ENCODE results near the gene SACM1L.
"Not testable (repeated sequence)": the region's sequence is repeated elsewhere in the genome, so short reads cannot be mapped to it uniquely, and the experiment has no call there.

The SACM1L gene

DNA sequence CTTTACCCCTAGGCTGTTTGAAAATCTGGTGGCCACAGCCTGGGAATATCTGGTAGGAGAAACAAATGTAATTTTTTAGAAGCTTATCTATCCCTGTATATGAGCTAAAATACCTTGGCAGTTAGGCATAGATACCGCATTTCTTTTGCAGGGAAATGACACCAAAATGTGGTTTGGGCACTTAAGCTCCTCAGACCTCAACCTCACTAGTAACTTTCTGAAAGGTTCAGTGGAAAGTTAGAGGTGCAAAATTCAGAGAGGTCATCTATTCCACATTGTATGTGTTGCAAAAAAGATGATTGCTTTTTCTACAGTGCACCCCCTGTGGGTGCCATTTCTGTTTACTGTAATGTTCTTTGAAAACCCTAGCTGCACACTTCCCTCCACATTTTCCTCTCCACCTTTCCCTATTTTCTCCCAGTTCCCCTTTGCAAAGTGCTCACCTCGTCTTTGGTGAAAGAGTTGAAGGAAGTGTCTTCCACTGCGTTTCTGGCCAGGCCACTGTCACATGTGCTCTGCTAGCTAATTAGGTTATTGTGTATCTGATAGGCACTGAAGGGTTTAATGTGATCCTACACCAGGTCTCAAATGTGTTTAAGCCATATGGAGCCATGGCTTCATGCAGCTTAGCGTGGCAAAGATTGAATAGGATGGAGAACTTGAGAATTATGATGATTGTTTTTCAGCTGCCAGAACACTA, 1.3 kb downstream of the SACM1L start:
- no peaks in the 10 kb centered on the region for H3K27me3 ChIP-seq (replicated peaks; ENCODE audit: control insufficient read depth, insufficient read depth, low read length, poor library complexity, severe bottlenecking)
- no peak for DNase-seq
- H3K36me3 ChIP-seq (ENCODE audit: control insufficient read depth, insufficient read depth, low read length): no peaks in the 10 kb centered on the region
- no peaks in the 10 kb centered on the region for H3K9me3 ChIP-seq (ENCODE audit: control insufficient read depth, low read length)
- H3K4me3 ChIP-seq (ENCODE audit: insufficient read depth, low read depth, low read length, poor library complexity, severe bottlenecking): peak overlapping the region; percentile 67
- H3K27ac ChIP-seq (ENCODE audit: insufficient read depth, low read length, poor library complexity, severe bottlenecking): peak overlapping the region; percentile 88
- H3K4me1 ChIP-seq (ENCODE audit: control insufficient read depth, insufficient read depth, low read length, poor library complexity, severe bottlenecking): peaks cover 59% of the 10 kb centered on the region

GRCh38 chr3:45691842-45692241, 2.6 kb downstream of the SACM1L start:
- DNase-seq: no peak
- H3K36me3 ChIP-seq (ENCODE audit: control insufficient read depth, insufficient read depth, low read length): no peaks in the 10 kb centered on the region
- no peaks in the 10 kb centered on the region for H3K9me3 ChIP-seq (ENCODE audit: control insufficient read depth, low read length)
- no peak overlapping the region for H3K27ac ChIP-seq (ENCODE audit: insufficient read depth, low read length, poor library complexity, severe bottlenecking)
- H3K27me3 ChIP-seq (replicated peaks; ENCODE audit: control insufficient read depth, insufficient read depth, low read length, poor library complexity, severe bottlenecking): no peaks in the 10 kb centered on the region
- peaks cover 65% of the 10 kb centered on the region for H3K4me1 ChIP-seq (ENCODE audit: control insufficient read depth, insufficient read depth, low read length, poor library complexity, severe bottlenecking)
- H3K4me3 ChIP-seq (ENCODE audit: insufficient read depth, low read depth, low read length, poor library complexity, severe bottlenecking): no peak overlapping the region

DNA sequence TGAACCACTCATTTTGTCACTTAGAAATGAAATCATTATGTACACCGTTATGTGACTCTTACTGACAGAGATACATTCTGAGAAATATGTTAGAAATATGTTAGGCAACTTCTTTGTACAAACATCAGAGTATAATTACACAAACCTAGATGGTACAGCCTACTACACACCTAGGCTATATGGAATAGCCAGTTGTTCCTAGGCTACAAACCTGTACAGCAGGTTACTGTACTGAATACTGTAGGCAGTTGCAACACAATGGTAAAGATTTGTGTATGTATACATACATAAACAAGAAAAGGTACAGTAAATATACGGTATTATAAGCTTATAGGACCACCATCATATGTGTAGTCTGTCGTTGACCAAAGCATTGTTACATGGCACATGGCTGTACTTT, 3.7 kb downstream of the SACM1L start:
- H3K4me1 ChIP-seq (ENCODE audit: control insufficient read depth, insufficient read depth, low read length, poor library complexity, severe bottlenecking): peaks cover 65% of the 10 kb centered on the region

DNA sequence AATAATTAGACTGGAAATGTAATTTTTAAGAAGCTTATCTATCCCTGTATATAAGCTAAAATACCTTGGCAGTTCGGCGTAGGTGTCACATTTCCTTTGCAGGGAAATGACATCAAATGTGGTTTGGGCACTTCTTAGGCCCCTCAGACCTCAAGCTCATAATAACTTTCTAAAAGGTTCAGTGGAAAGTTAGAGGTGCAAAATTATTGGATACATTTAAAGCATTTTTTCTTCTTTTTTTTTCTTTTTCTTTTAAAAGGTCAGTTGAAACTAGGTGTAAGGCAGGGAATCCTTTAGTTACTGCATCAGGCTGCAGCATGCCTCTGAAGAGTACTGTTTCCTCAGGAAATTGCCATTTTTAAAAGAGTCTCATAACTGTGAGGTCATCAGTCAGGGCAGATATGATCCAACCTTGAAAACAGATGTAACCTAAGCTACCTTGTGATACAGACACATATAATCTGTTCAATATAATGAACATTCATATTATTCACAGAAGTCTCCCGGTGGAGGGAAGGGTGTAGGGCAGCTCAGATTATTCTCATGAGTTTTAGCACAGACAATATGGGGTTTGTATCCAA, 4.8 kb downstream of the SACM1L start:
- H3K36me3 ChIP-seq (ENCODE audit: control insufficient read depth, insufficient read depth, low read length): no peaks in the 10 kb centered on the region
- H3K9me3 ChIP-seq (ENCODE audit: control insufficient read depth, low read length): no peaks in the 10 kb centered on the region
- H3K27ac ChIP-seq (ENCODE audit: insufficient read depth, low read length, poor library complexity, severe bottlenecking): peak overlapping the region; percentile 74
- H3K27me3 ChIP-seq (replicated peaks; ENCODE audit: control insufficient read depth, insufficient read depth, low read length, poor library complexity, severe bottlenecking): no peaks in the 10 kb centered on the region
- peak overlapping the region; percentile 8 for H3K4me3 ChIP-seq (ENCODE audit: insufficient read depth, low read depth, low read length, poor library complexity, severe bottlenecking)
- peak; percentile 17 to 33 (median 32) for DNase-seq
- H3K4me1 ChIP-seq (ENCODE audit: control insufficient read depth, insufficient read depth, low read length, poor library complexity, severe bottlenecking): peaks cover 58% of the 10 kb centered on the region

More for the DNA sequence above, 3.7 kb downstream of the SACM1L start:
- H3K27ac ChIP-seq (ENCODE audit: insufficient read depth, low read length, poor library complexity, severe bottlenecking): peak overlapping the region; percentile 74
- no peak overlapping the region for H3K4me3 ChIP-seq (ENCODE audit: insufficient read depth, low read depth, low read length, poor library complexity, severe bottlenecking)
- H3K9me3 ChIP-seq (ENCODE audit: control insufficient read depth, low read length): no peaks in the 10 kb centered on the region
- H3K36me3 ChIP-seq (ENCODE audit: control insufficient read depth, insufficient read depth, low read length): no peaks in the 10 kb centered on the region
- no peaks in the 10 kb centered on the region for H3K27me3 ChIP-seq (replicated peaks; ENCODE audit: control insufficient read depth, insufficient read depth, low read length, poor library complexity, severe bottlenecking)
- no peak for DNase-seq

DNA sequence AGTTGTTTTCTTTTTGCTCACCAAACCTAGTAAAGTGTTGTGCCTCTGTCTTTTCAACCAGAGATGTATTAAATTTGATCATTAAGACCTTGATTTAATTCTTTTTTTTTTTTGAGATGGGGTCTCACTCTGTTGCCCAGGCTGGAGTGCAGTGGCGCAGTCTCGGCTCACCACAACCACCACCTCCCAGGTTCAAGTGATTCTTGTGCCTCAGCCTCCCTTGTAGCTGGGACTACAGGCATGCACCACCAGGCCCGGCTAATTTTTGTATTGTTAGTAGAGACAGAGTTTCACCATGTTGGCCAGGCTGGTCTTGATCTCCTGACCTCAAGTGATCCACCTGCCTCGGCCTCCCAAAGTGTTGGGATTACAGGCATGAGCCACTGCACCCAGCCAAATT, 6.0 kb downstream of the SACM1L start:
- H3K27me3 ChIP-seq (replicated peaks; ENCODE audit: control insufficient read depth, insufficient read depth, low read length, poor library complexity, severe bottlenecking); H3K4me3 ChIP-seq (ENCODE audit: insufficient read depth, low read depth, low read length, poor library complexity, severe bottlenecking); H3K9me3 ChIP-seq (ENCODE audit: control insufficient read depth, low read length); DNase-seq; H3K36me3 ChIP-seq (ENCODE audit: control insufficient read depth, insufficient read depth, low read length): not testable (repeated sequence)
- Histone ChIP-seq H3K27ac (ENCODE audit: insufficient read depth, low read length, poor library complexity, severe bottlenecking) (peak overlapping the region; percentile 74), H3K4me1 (ENCODE audit: control insufficient read depth, insufficient read depth, low read length, poor library complexity, severe bottlenecking) (peaks cover 59% of the 10 kb centered on the region)

- DNase-seq: no peak
Observed at GRCh38 chr3:45700570-45701073, 11.4 kb downstream of the SACM1L start.

GRCh38 chr3:45701172-45701867, 12.1 kb downstream of the SACM1L start:
- peaks cover 2% of the 10 kb centered on the region for H3K4me1 ChIP-seq (ENCODE audit: control insufficient read depth, insufficient read depth, low read length, poor library complexity, severe bottlenecking)
- DNase-seq: no peak
- no peak overlapping the region for H3K27ac ChIP-seq (ENCODE audit: insufficient read depth, low read length, poor library complexity, severe bottlenecking)
- peaks cover 10% of the 10 kb centered on the region for H3K36me3 ChIP-seq (ENCODE audit: control insufficient read depth, insufficient read depth, low read length)
- H3K27me3 ChIP-seq (replicated peaks; ENCODE audit: control insufficient read depth, insufficient read depth, low read length, poor library complexity, severe bottlenecking): no peaks in the 10 kb centered on the region
- H3K4me3 ChIP-seq (ENCODE audit: insufficient read depth, low read depth, low read length, poor library complexity, severe bottlenecking): no peak overlapping the region
- no peaks in the 10 kb centered on the region for H3K9me3 ChIP-seq (ENCODE audit: control insufficient read depth, low read length)

More at GRCh38 chr3:45700570-45701073, 11.4 kb downstream of the SACM1L start:
- Histone ChIP-seq H3K9me3 (ENCODE audit: control insufficient read depth, low read length) (no peaks in the 10 kb centered on the region), H3K4me1 (ENCODE audit: control insufficient read depth, insufficient read depth, low read length, poor library complexity, severe bottlenecking) (peaks cover 7% of the 10 kb centered on the region), H3K4me3 (ENCODE audit: insufficient read depth, low read depth, low read length, poor library complexity, severe bottlenecking) (no peak overlapping the region), H3K27ac (ENCODE audit: insufficient read depth, low read length, poor library complexity, severe bottlenecking) (no peak overlapping the region), H3K27me3 (replicated peaks; ENCODE audit: control insufficient read depth, insufficient read depth, low read length, poor library complexity, severe bottlenecking) (no peaks in the 10 kb centered on the region), H3K36me3 (ENCODE audit: control insufficient read depth, insufficient read depth, low read length) (peaks cover 10% of the 10 kb centered on the region)

DNA sequence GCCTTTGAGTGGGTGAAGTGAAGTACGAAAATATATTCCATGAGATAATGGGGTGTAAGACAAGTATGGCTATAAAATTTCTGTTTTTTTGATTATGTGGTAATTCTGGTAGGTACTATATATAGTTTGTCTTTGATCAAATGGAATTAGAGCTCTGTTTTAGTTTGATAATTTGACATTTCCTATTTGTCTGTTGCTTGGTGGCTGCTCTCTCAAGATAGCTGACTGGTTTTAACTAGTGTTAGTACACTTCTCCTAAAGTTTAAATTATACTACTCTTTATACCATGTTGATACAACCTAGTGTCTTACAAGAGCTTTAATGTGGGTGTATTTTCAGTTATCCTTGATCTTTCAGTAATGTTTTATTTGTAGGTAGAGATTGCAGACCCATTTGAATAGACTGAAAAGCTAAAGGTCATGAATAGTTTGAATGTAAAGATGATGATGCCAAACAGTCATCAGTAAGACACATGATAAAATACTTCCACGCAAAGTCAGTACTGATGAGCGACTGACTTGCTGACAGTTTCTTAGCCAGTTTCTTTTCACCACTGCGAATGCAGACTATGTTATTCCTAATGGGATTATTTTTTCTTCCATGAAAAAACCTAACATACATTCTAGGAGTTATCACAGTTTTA, 15.2 kb downstream of the SACM1L start:
- Histone ChIP-seq H3K4me1 (ENCODE audit: control insufficient read depth, insufficient read depth, low read length, poor library complexity, severe bottlenecking) (peaks cover 2% of the 10 kb centered on the region), H3K27ac (ENCODE audit: insufficient read depth, low read length, poor library complexity, severe bottlenecking) (no peak overlapping the region), H3K9me3 (ENCODE audit: control insufficient read depth, low read length) (no peaks in the 10 kb centered on the region), H3K4me3 (ENCODE audit: insufficient read depth, low read depth, low read length, poor library complexity, severe bottlenecking) (no peak overlapping the region), H3K27me3 (replicated peaks; ENCODE audit: control insufficient read depth, insufficient read depth, low read length, poor library complexity, severe bottlenecking) (no peaks in the 10 kb centered on the region), H3K36me3 (ENCODE audit: control insufficient read depth, insufficient read depth, low read length) (peaks cover 27% of the 10 kb centered on the region)
- DNase-seq: no peak

DNA sequence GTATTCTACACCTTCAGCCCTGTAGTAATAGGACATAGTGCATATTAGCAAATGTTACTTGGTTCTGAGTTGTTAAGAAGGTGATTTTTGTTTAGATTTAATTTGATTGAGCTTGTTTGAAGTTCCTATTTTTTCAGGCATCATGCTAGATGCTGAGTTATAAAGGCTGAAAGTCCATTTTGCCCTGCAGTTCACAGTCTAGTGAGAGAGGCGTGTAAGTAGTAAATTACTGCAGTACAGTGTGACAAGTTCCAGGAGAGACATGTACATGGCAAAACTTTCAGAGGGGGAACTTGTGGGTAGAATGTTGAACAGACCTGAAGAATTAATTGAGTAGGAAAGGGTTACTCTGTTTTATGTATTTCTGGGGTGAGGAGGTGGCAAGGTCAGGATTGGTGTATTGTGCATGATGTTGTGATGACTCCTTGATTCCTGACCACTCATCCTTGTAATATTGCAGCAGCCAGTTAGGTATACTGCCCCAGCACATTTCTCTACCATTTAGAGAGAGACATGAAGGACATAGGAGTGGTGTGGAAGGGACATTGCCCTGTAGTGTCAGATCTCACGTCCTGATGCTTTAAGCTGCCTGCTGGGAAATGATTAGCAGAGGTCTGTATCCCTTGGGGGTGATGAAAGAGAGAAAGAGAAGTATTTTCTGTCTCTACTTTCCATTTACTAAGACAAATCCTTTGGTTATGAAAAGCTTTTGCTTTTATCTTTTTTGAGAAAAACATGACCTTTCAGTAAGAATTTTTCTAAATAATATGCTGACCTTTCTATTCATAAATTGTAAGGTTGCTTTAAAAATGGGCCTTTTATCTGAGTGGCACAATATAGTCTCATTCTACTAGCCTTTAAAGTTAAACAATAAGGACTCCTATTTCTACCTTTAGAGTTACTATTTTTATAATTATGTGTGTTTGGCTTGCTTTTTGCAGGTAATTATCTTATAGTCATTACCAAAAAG, 16.9 kb downstream of the SACM1L start:
- Histone ChIP-seq H3K9me3 (ENCODE audit: control insufficient read depth, low read length) (no peaks in the 10 kb centered on the region), H3K27me3 (replicated peaks; ENCODE audit: control insufficient read depth, insufficient read depth, low read length, poor library complexity, severe bottlenecking) (no peaks in the 10 kb centered on the region), H3K27ac (ENCODE audit: insufficient read depth, low read length, poor library complexity, severe bottlenecking) (no peak overlapping the region), H3K4me3 (ENCODE audit: insufficient read depth, low read depth, low read length, poor library complexity, severe bottlenecking) (no peak overlapping the region), H3K4me1 (ENCODE audit: control insufficient read depth, insufficient read depth, low read length, poor library complexity, severe bottlenecking) (no peaks in the 10 kb centered on the region), H3K36me3 (ENCODE audit: control insufficient read depth, insufficient read depth, low read length) (peaks cover 33% of the 10 kb centered on the region)
- DNase-seq: no peak

Data from effector memory CD4-positive, alpha-beta T cell (primary cell).